ENCODE measurements around the gene DNM2.

DNA sequence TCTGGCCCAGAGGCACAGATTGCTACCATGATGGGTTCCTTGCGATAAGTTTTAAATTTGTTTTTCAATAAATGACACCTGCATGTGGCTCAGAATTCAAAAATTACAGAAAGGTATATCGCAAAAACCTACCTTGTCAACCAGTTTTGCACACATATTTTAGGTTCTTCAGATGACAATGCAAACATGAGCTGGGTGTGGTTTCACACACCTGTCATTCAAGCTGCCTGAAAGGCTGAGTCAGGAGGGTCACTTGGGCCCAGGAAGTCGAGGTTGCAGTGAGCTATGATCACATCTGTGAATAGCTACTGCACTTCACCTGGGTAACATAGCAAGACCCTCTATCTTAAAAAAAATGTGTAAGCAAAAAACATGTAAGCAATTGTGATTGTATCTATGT is 56.1 kb downstream of the DNM2 start:
- TF ChIP-seq EZH2 (IDR thresholded peaks at IDR 0.05; ENCODE audit: insufficient read depth, poor library complexity, severe bottlenecking) = no peak
- no peak for TF ChIP-seq EZH2phosphoT487 (IDR thresholded peaks at IDR 0.05; ENCODE audit: insufficient read depth, low read depth)
